ENCODE measurements around the gene ALG6.
A peak's percentile ranks its signal among the peaks of the same experiment; 100 is the strongest.

Gene ALG6

GRCh38 chr1:63480057-63480456, 112.6 kb downstream of the ALG6 start:
- H3K4me3 ChIP-seq (ENCODE audit: low read length): no peak overlapping the region
- DNase-seq (ENCODE audit: low read depth): no peak
- TF ChIP-seq CTCF (IDR thresholded peaks at IDR 0.05; ENCODE audit: insufficient read depth, low read depth, low read length, missing control alignments): no peak

DNA sequence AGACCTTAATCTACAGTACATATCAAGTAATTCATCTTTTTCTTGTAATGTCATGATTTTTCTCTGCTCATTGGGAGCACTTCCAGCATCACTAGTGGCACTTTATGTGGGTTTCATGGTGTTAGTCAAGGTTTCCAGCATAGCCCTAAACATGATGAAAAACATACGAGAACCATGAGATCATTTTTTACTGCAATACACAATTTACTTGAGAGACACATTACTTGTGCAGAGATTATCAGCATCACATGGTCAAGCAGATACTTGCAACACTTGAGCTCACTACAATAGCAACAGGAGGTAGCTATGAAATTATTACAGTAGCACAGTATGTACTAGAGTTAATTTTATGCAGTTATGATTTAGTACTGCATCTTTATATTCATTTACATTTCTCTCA, 119.2 kb downstream of the ALG6 start:
- H3K4me3 ChIP-seq (ENCODE audit: low read length): no peak overlapping the region
- TF ChIP-seq CTCF (IDR thresholded peaks at IDR 0.05; ENCODE audit: insufficient read depth, low read depth, low read length, missing control alignments): no peak
- no peak for DNase-seq (ENCODE audit: low read depth)

- H3K4me3 ChIP-seq (ENCODE audit: low read length): no peak overlapping the region
- DNase-seq (ENCODE audit: low read depth): peak; percentile 74
- TF ChIP-seq CTCF (IDR thresholded peaks at IDR 0.05; ENCODE audit: insufficient read depth, low read depth, low read length, missing control alignments): no peak
Measured at GRCh38 chr1:63487336-63488065, 120.1 kb downstream of the ALG6 start.
